Testis (tissue), 3 donors: ENCODE results near the gene CPLANE2. TPM values are rescaled to one million over a fixed set of nuclear protein-coding genes. Genes with fewer than 3 reads are reported as not detected.

Experiments used
- DNase-seq: peaks from one replicate; pipeline ENCODE4 v3.0.0-alpha.2; 2019
- H3K27ac ChIP-seq, 2 donors: fragments of 200-600 bp; sonication (generic); one replicate each; pipeline ENCODE4 v1.5.1; 2019
- H3K27me3 ChIP-seq: fragments of 200-600 bp; sonication (generic); one replicate; pipeline ENCODE4 v1.5.1; 2019
- H3K36me3 ChIP-seq: fragments of 200-600 bp; sonication (generic); one replicate; pipeline ENCODE4 v1.5.1; 2017; ENCODE audit warnings: low read depth; ENCODE audit errors: missing control alignments
- H3K4me1 ChIP-seq: fragments of 200-600 bp; sonication (generic); one replicate; pipeline ENCODE4 v1.5.1; 2019
- H3K4me3 ChIP-seq, 2 donors: fragments of 200-600 bp; sonication (generic); one replicate each; pipeline ENCODE4 v1.5.1; 2017 to 2019
- H3K9me3 ChIP-seq: fragments of 200-600 bp; sonication (generic); one replicate; pipeline ENCODE4 v1.5.1; 2017
- CTCF ChIP-seq, 3 experiments: fragments of 450-650 bp in 2 of 3; fragments of 200-600 bp in 1 of 3; sonication (generic) in 1 of 3; IDR thresholded peaks; one replicate each; pipeline ENCODE4 v1.5.1; 2016 to 2019; ENCODE audit warnings: antibody characterized with exemption in 3 of 3, mild to moderate bottlenecking in 2 of 3, moderate library complexity in 1 of 3
- POLR2A ChIP-seq: fragments of 450-650 bp; IDR thresholded peaks from one replicate; pipeline ENCODE4 v1.6.1; 2017; ENCODE audit warnings: antibody characterized with exemption, mild to moderate bottlenecking, moderate library complexity
- WGBS, 2 donors: methylation state at CpG; one replicate each; pipeline ENCODE4 v1.1.5; 2018; 5-methylcytosine and 5-hydroxymethylcytosine counted together
- intact Hi-C: fragments of 100-400 bp; cut with DNase I; formaldehyde crosslinking; loops from one replicate; pipeline ENCODE4 v1.15.1; 2023; ENCODE audit warnings: low total_unique reads
- polyA plus RNA-seq: library from polyadenylated mRNA; stranded (reverse); fragments of 350-450 nt; fragmentation: Illumina TruSeq; extraction: RNeasy Lipid Tissue Mini Kit (QIAGEN cat#74804); gene quantifications from one replicate; pipeline ENCODE4 v1.2.3, GENCODE V29; 2014; ENCODE audit warnings: low read depth, low replicate concordance; ENCODE audit not compliant: insufficient read depth
- total RNA-seq, 2 donors: library from RNA; depleted of rRNA; stranded (reverse); fragments of >200 nt; gene quantifications; one replicate each; pipeline ENCODE4 v1.2.3, GENCODE V29; 2016

The CPLANE2 gene
- total and polyA plus RNA-seq, 3 donors from 2014 or later = 10.6 to 11.8 (median 11.1) TPM

GRCh38 chr1:16211824-16212223 lies 25.2 kb downstream of the CPLANE2 start:
- WGBS, 2 donors = 72 to 90% methylated on average over 4 to 6 of the region's 6 CpGs
- no peaks in the 10 kb centered on the region for H3K36me3 ChIP-seq

DNA sequence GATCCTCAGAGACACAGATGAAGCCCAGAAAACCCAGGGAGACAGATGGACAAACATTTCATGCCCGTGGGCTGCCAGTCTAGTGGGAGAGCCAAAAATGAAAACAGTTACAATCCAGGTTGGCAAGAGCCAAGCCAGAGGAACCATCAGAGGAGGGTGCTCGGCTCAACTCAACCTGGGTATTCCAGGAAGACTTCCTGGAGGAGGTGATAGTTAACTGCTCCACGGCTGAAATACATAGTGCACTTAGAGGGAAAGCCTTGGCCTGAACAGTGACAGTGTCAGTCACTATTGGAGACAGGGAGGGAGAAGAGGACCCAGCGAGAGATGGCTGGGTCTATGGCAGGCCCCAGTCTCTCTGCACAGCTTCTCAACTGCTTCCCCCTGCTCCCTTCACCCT lies 26.4 kb downstream of the CPLANE2 start:
- DNase-seq = no peak
- no peaks in the 10 kb centered on the region for H3K27me3 ChIP-seq
- H3K36me3 ChIP-seq = no peaks in the 10 kb centered on the region
- no peak overlapping the region for H3K4me3 ChIP-seq
- TF ChIP-seq CTCF (IDR thresholded peaks at IDR 0.05) (no peak), POLR2A (no peak)
- no peaks in the 10 kb centered on the region for H3K9me3 ChIP-seq
- H3K4me1 ChIP-seq = peaks cover 10% of the 10 kb centered on the region
- no peak overlapping the region for H3K27ac ChIP-seq
- intact Hi-C loops = no loop called here
- 82 to 88% methylated on average over 4 of the region's 4 CpGs for WGBS, 2 donors

More at GRCh38 chr1:16211824-16212223, 25.2 kb downstream of the CPLANE2 start:
- intact Hi-C loops = no loop called here
- Histone ChIP-seq H3K9me3 (no peaks in the 10 kb centered on the region), H3K4me1 (peaks cover 5% of the 10 kb centered on the region), H3K27me3 (no peaks in the 10 kb centered on the region), H3K4me3 (no peak overlapping the region), H3K27ac (no peak overlapping the region)
- no peak for DNase-seq
- TF ChIP-seq CTCF (IDR thresholded peaks at IDR 0.05) = no peak
- no peak for TF ChIP-seq POLR2A

DNA sequence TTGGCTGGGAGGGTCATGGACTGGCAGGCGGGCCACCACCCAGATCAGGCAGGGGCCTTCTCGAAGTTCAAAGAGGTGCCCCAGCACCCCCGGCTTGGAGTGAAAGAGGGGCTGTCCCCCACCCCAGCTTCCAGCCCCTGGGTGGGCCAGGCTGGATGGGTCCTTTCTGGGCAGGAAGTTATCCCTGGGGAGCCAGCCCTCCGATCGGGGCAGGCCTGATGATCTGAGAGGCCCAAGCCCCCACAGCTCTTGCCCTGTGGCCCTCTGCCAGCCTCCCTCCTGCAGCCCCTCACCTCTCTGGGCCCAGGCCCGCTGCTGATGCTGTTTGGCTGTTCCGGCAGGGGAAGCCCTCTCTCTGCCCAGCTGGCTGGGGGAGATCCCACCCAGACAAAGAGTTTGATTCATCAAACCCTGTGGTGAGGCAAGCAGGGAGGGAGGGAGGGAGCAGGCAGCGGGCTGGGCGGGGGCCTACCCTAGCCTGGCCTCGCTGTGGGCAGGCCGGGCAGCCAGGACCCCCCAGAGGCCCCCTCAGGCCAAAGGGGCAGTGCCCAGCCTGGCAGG lies 27.1 kb downstream of the CPLANE2 start:
- DNase-seq = no peak
- H3K27ac ChIP-seq = no peak overlapping the region
- intact Hi-C loops = no loop called here
- no peaks in the 10 kb centered on the region for H3K9me3 ChIP-seq
- WGBS, 2 donors = 69 to 73% methylated on average over 4 to 10 of the region's 11 CpGs
- H3K27me3 ChIP-seq = no peaks in the 10 kb centered on the region
- no peak for TF ChIP-seq CTCF (IDR thresholded peaks at IDR 0.05)
- no peak for TF ChIP-seq POLR2A
- no peaks in the 10 kb centered on the region for H3K36me3 ChIP-seq
- peaks cover 10% of the 10 kb centered on the region for H3K4me1 ChIP-seq
- H3K4me3 ChIP-seq = no peak overlapping the region

- no peak for DNase-seq
- no peaks in the 10 kb centered on the region for H3K27me3 ChIP-seq
- H3K9me3 ChIP-seq = no peaks in the 10 kb centered on the region
- TF ChIP-seq CTCF (IDR thresholded peaks at IDR 0.05) (no peak), POLR2A (no peak)
- no peaks in the 10 kb centered on the region for H3K36me3 ChIP-seq
- no peak overlapping the region for H3K27ac ChIP-seq
- intact Hi-C loops = no loop called here
- WGBS, 2 donors = 82 to 84% methylated on average over 9 of the region's 9 CpGs
- no peak overlapping the region for H3K4me3 ChIP-seq
- peaks cover 10% of the 10 kb centered on the region for H3K4me1 ChIP-seq
Observed at GRCh38 chr1:16209132-16209846, 27.7 kb downstream of the CPLANE2 start.
